ENCODE results near the gene IRF3.

Gene IRF3

GRCh38 chr19:49631014-49631588 lies 34.6 kb downstream of the IRF3 start:
- peak; percentile 35 for ATAC-seq

GRCh38 chr19:49629659-49630058 lies 36.0 kb downstream of the IRF3 start:
- no peak for TF ChIP-seq PATZ1 (CRISPR knock-in tag; IDR thresholded peaks at IDR 0.05; ENCODE audit: borderline replicate concordance)
- TF ChIP-seq SNAI2 (CRISPR knock-in tag; IDR thresholded peaks at IDR 0.05): no peak
- no peak for TF ChIP-seq PPARA (CRISPR knock-in tag; IDR thresholded peaks at IDR 0.05; ENCODE audit: borderline replicate concordance)
- no peak for TF ChIP-seq BACH2 (CRISPR knock-in tag; IDR thresholded peaks at IDR 0.05; ENCODE audit: borderline replicate concordance)
- no peak for TF ChIP-seq GLIS3 (CRISPR knock-in tag; IDR thresholded peaks at IDR 0.05)
- no peak for TF ChIP-seq OSR1 (CRISPR knock-in tag; IDR thresholded peaks at IDR 0.05)
- TF ChIP-seq POU6F1 (CRISPR knock-in tag; IDR thresholded peaks at IDR 0.05; ENCODE audit: borderline replicate concordance, low read depth): no peak
- no peak for TF ChIP-seq TOX (CRISPR knock-in tag; IDR thresholded peaks at IDR 0.05; ENCODE audit: borderline replicate concordance)
- TF ChIP-seq ESRRG (CRISPR knock-in tag; IDR thresholded peaks at IDR 0.05): no peak
- no peak for ATAC-seq

More at GRCh38 chr19:49631014-49631588, 34.6 kb downstream of the IRF3 start:
- TF ChIP-seq PPARA (CRISPR knock-in tag; IDR thresholded peaks at IDR 0.05; ENCODE audit: borderline replicate concordance): no peak
- TF ChIP-seq TSHZ2 (CRISPR knock-in tag; IDR thresholded peaks at IDR 0.05): no peak
- no peak for TF ChIP-seq ESRRG (CRISPR knock-in tag; IDR thresholded peaks at IDR 0.05)
- TF ChIP-seq BACH2 (CRISPR knock-in tag; IDR thresholded peaks at IDR 0.05; ENCODE audit: borderline replicate concordance): no peak
- TF ChIP-seq ARNTL (CRISPR knock-in tag; IDR thresholded peaks at IDR 0.05; ENCODE audit: borderline replicate concordance, low read depth): no peak

- ATAC-seq: no peak
- TF ChIP-seq CSDC2 (CRISPR knock-in tag; IDR thresholded peaks at IDR 0.05) (no peak), ZC3H10 (CRISPR knock-in tag; IDR thresholded peaks at IDR 0.05) (no peak), CREB5 (CRISPR knock-in tag; IDR thresholded peaks at IDR 0.05; ENCODE audit: low read depth) (no peak), TSHZ2 (CRISPR knock-in tag; IDR thresholded peaks at IDR 0.05) (no peak), ZNF70 (CRISPR knock-in tag; IDR thresholded peaks at IDR 0.05) (no peak), OSR1 (CRISPR knock-in tag; IDR thresholded peaks at IDR 0.05) (no peak), BACH2 (CRISPR knock-in tag; IDR thresholded peaks at IDR 0.05; ENCODE audit: borderline replicate concordance) (no peak), ISL1 (CRISPR knock-in tag; IDR thresholded peaks at IDR 0.05) (no peak), RARB (CRISPR knock-in tag; IDR thresholded peaks at IDR 0.05) (no peak), PATZ1 (CRISPR knock-in tag; IDR thresholded peaks at IDR 0.05; ENCODE audit: borderline replicate concordance) (no peak), ZNF565 (CRISPR knock-in tag; conservative IDR thresholded peaks at IDR 0.05; ENCODE audit: low read depth) (no peak), SNAI2 (CRISPR knock-in tag; IDR thresholded peaks at IDR 0.05) (no peak), CSRNP3 (CRISPR knock-in tag; IDR thresholded peaks at IDR 0.05) (no peak), POU6F1 (CRISPR knock-in tag; IDR thresholded peaks at IDR 0.05; ENCODE audit: borderline replicate concordance, low read depth) (no peak), ZFP30 (CRISPR knock-in tag; IDR thresholded peaks at IDR 0.05) (no peak), ZFP3 (CRISPR knock-in tag; IDR thresholded peaks at IDR 0.05) (no peak), PPARA (CRISPR knock-in tag; IDR thresholded peaks at IDR 0.05; ENCODE audit: borderline replicate concordance) (no peak)
Observed at GRCh38 chr19:49626226-49626625, 39.4 kb downstream of the IRF3 start.

Data from SK-N-SH treated with all-trans-retinoic acid at 6 μM for 48 hours (cell line).